Smooth muscle cell (in vitro differentiated cells): Measurements from ENCODE around the gene SEZ6. TPM values are rescaled to one million over a fixed set of nuclear protein-coding genes. Genes with fewer than 3 reads are reported as not detected.

Experiments
- DNase-seq: peaks from one replicate; lab custom pipeline; 2025; ENCODE audit not compliant: unreplicated experiment; lab: John Stamatoyannopoulos, UW
- H2AFZ ChIP-seq: fragments of 200-600 bp; sonication (generic); 2 replicates; pipeline ENCODE4 v1.6.0; 2016; ENCODE audit warnings: antibody characterized with exemption, low read depth, mild to moderate bottlenecking
- H3F3A ChIP-seq: fragments of 200-600 bp; sonication (generic); 2 replicates; pipeline ENCODE4 v1.6.0; 2017; ENCODE audit warnings: antibody characterized with exemption, low read depth
- H3K27ac ChIP-seq: fragments of 200-600 bp; sonication (generic); 2 replicates; pipeline ENCODE4 v1.5.1; 2016; ENCODE audit warnings: low read depth, mild to moderate bottlenecking
- H3K27me3 ChIP-seq: fragments of 200-600 bp; sonication (generic); 2 replicates; pipeline ENCODE4 v1.6.1; 2016; ENCODE audit warnings: low read depth, mild to moderate bottlenecking
- H3K36me3 ChIP-seq: fragments of 200-600 bp; sonication (generic); 2 replicates; pipeline ENCODE4 v1.5.1; 2016; ENCODE audit warnings: low read depth
- H3K4me1 ChIP-seq: fragments of 200-600 bp; sonication (generic); 2 replicates; pipeline ENCODE4 v1.5.1; 2016; ENCODE audit warnings: low read depth
- H3K4me2 ChIP-seq: fragments of 200-600 bp; sonication (generic); 2 replicates; pipeline ENCODE4 v1.6.0; 2016; ENCODE audit warnings: mild to moderate bottlenecking
- H3K4me3 ChIP-seq: fragments of 200-600 bp; sonication (generic); 2 replicates; pipeline ENCODE4 v1.5.1; 2016; ENCODE audit warnings: mild to moderate bottlenecking
- H3K79me2 ChIP-seq: fragments of 200-600 bp; sonication (generic); 2 replicates; pipeline ENCODE4 v1.6.0; 2016; ENCODE audit warnings: low read depth, mild to moderate bottlenecking
- H3K9ac ChIP-seq: fragments of 200-600 bp; sonication (generic); 2 replicates; pipeline ENCODE4 v1.6.0; 2016; ENCODE audit warnings: low read depth
- H3K9me3 ChIP-seq: fragments of 200-600 bp; sonication (generic); replicated peaks from 2 replicates; pipeline ENCODE4 v1.5.1; 2016; ENCODE audit warnings: low read depth
- H4K20me1 ChIP-seq: fragments of 200-600 bp; sonication (generic); 2 replicates; pipeline ENCODE4 v1.6.0; 2016; ENCODE audit warnings: low read depth
- CTCF ChIP-seq: fragments of 200-600 bp; sonication (generic); IDR thresholded peaks from 2 replicates; pipeline ENCODE4 v1.5.1; 2017; ENCODE audit warnings: borderline replicate concordance, mild to moderate bottlenecking, antibody characterized with exemption; ENCODE audit not compliant: insufficient read depth, poor library complexity, severe bottlenecking
- WGBS: methylation state at CpG from one replicate; pipeline ENCODE4 v1.1.7; 2016; ENCODE audit warnings: low lambda C conversion rate; 5-methylcytosine and 5-hydroxymethylcytosine counted together
- polyA plus RNA-seq: library from polyadenylated mRNA; unstranded; fragments of >200 nt; fragmentation: Nextera tagmentation; extraction: Ambion mirVana; gene quantifications from 2 replicates; pipeline ENCODE4 v1.2.1, GENCODE V29; 2016
- total RNA-seq: library from RNA; depleted of rRNA; stranded (reverse); fragments of >200 nt; gene quantifications from 2 replicates; pipeline ENCODE4 v1.2.3, GENCODE V29; 2014

Gene SEZ6
- total and polyA plus RNA-seq, 2 experiments from 2014 or later: not detected

- H3K9ac ChIP-seq: no peak overlapping the region
These were observed 34.1 kb upstream of the SEZ6 start for GRCh38 chr17:29039764-29040598.

DNA sequence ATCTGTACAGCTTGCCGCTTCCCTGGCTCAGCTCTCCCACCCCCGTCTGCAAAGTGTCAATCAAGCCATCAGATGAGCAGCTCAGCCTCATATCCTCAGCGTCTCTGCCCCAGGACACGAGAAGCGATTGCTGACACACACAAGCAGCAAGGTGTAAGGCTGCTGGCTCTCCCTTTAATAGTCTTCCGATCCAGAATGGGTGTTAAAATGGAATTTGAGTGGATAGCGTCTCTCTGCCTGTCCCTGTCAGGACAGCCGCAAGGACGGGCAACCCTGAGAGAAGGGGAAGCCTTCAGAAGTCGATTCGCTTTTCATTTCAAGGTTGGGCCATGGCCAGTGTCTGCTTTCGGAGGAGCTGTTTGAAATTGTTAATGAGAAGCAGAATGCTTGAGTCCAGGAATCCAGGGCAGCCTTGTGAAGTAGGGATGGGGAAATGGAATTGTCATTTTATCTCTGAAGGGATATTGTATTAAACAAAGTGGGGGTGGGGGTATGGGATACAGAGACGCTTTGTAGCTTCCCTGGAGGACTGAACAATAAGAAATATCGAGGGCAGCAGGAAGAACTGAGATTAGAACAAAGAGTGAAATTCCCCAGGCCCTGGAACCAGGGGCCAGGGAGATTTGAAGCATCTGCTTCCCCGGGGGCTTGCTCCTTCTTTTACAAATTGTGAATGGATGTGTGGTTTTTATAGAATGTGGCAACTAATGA is 32.4 kb upstream of the SEZ6 start:
- Histone ChIP-seq H3F3A (peaks cover 7% of the 10 kb centered on the region), H3K36me3 (no peaks in the 10 kb centered on the region), H3K4me2 (no peak overlapping the region), H3K9me3 (peaks cover 5% of the 10 kb centered on the region), H3K9ac (no peak overlapping the region), H3K79me2 (no peaks in the 10 kb centered on the region), H3K27ac (no peak overlapping the region), H3K4me1 (peaks cover 33% of the 10 kb centered on the region), H3K27me3 (peaks cover 2% of the 10 kb centered on the region), H4K20me1 (no peaks in the 10 kb centered on the region), H3K4me3 (no peak overlapping the region), H2AFZ (no peak overlapping the region)
- WGBS: 46% methylated on average over 15 of the region's 15 CpGs
- DNase-seq: no peak
- no peak for TF ChIP-seq CTCF

More at GRCh38 chr17:29039764-29040598, 34.1 kb upstream of the SEZ6 start:
- WGBS: 49% methylated on average over 12 of the region's 13 CpGs
- Histone ChIP-seq H3K27me3 (no peaks in the 10 kb centered on the region), H3K4me3 (no peak overlapping the region), H3K9me3 (no peaks in the 10 kb centered on the region), H4K20me1 (no peaks in the 10 kb centered on the region), H2AFZ (no peak overlapping the region), H3K4me2 (peak overlapping the region; percentile 16), H3K27ac (peak overlapping the region; percentile 70), H3K79me2 (no peaks in the 10 kb centered on the region), H3F3A (peaks cover 7% of the 10 kb centered on the region), H3K36me3 (no peaks in the 10 kb centered on the region), H3K4me1 (peaks cover 40% of the 10 kb centered on the region)
- no peak for TF ChIP-seq CTCF
- DNase-seq: no peak

DNA sequence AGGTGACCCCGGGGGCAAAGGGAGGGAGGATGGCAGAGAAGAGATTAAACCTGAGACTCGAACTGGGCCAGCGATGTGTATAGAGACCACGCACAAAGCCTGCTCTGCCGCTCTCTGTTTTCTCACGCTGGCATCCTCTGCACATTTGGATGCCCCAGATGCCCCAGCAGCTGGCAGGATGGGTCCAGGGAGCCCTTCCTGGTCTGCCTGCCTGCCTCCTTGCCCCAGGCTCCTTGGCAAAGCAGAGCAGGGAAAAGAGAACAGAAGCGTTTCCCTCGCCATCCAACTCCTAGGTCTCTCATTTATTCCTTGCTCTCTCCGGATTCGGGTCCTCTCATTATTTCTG is 31.9 kb upstream of the SEZ6 start:
- no peak overlapping the region for H3K4me2 ChIP-seq
- H3K27me3 ChIP-seq: peaks cover 8% of the 10 kb centered on the region
- DNase-seq: no peak
- H2AFZ ChIP-seq: no peak overlapping the region
- no peak overlapping the region for H3K4me3 ChIP-seq
- H4K20me1 ChIP-seq: no peaks in the 10 kb centered on the region
- no peak overlapping the region for H3K27ac ChIP-seq
- no peak for TF ChIP-seq CTCF
- peaks cover 7% of the 10 kb centered on the region for H3F3A ChIP-seq
- peaks cover 33% of the 10 kb centered on the region for H3K4me1 ChIP-seq
- no peaks in the 10 kb centered on the region for H3K79me2 ChIP-seq
- H3K36me3 ChIP-seq: no peaks in the 10 kb centered on the region
- H3K9ac ChIP-seq: no peak overlapping the region
- 90% methylated on average over 10 of the region's 10 CpGs for WGBS
- H3K9me3 ChIP-seq: peaks cover 5% of the 10 kb centered on the region
